HEK293T (cell line): ENCODE measurements around the gene FIS1.

ENCODE experiments used
- ARNT ChIP-seq: fragments of 450-650 bp; IDR thresholded peaks from 2 replicates; pipeline ENCODE4 v1.6.1; 2017; ENCODE audit warnings: mild to moderate bottlenecking
- BHLHE40 ChIP-seq: fragments of 450-650 bp; IDR thresholded peaks from 2 replicates; pipeline ENCODE4 v1.6.1; 2016; ENCODE audit warnings: mild to moderate bottlenecking, moderate library complexity, borderline replicate concordance
- CTBP1 ChIP-seq: fragments of 450-650 bp; IDR thresholded peaks from 2 replicates; pipeline ENCODE4 v1.6.1; 2016; ENCODE audit warnings: borderline replicate concordance
- ELF4 ChIP-seq: fragments of 450-650 bp; IDR thresholded peaks from 2 replicates; pipeline ENCODE4 v1.6.1; 2017; ENCODE audit warnings: antibody characterized with exemption
- FOXA1 ChIP-seq: fragments of 450-650 bp; IDR thresholded peaks from 2 replicates; pipeline ENCODE4 v1.6.1; 2016; ENCODE audit warnings: mild to moderate bottlenecking
- FOXK2 ChIP-seq: fragments of 450-650 bp; IDR thresholded peaks from 2 replicates; pipeline ENCODE4 v1.6.1; 2016; ENCODE audit warnings: mild to moderate bottlenecking
- FOXM1 ChIP-seq: fragments of 450-650 bp; IDR thresholded peaks from 2 replicates; pipeline ENCODE4 v1.6.1; 2017; ENCODE audit warnings: mild to moderate bottlenecking, borderline replicate concordance
- L3MBTL2 ChIP-seq: fragments of 450-650 bp; conservative IDR thresholded peaks from 2 replicates; pipeline ENCODE4 v1.6.1; 2016; ENCODE audit warnings: mild to moderate bottlenecking
- NFRKB ChIP-seq: fragments of 450-650 bp; IDR thresholded peaks from 2 replicates; pipeline ENCODE4 v1.6.1; 2016; ENCODE audit warnings: mild to moderate bottlenecking, moderate library complexity
- PKNOX1 ChIP-seq: fragments of 450-650 bp; IDR thresholded peaks from 2 replicates; pipeline ENCODE4 v1.6.1; 2016
- SP1 ChIP-seq: fragments of 450-650 bp; IDR thresholded peaks from 2 replicates; pipeline ENCODE4 v1.6.1; 2017
- SUZ12 ChIP-seq: fragments of 450-650 bp; IDR thresholded peaks from 2 replicates; pipeline ENCODE4 v1.6.1; 2016; ENCODE audit warnings: mild to moderate bottlenecking
- ZNF384 ChIP-seq: fragments of 450-650 bp; IDR thresholded peaks from 2 replicates; pipeline ENCODE4 v1.6.1; 2016

- TF ChIP-seq CTBP1 (no peak), ELF4 (no peak), FOXM1 (no peak), FOXA1 (no peak), FOXK2 (no peak), ZNF384 (no peak), PKNOX1 (no peak), SP1 (no peak), NFRKB (no peak), SUZ12 (no peak), ARNT (no peak), L3MBTL2 (no peak), BHLHE40 (no peak)
These were observed 28.3 kb upstream of the FIS1 start for GRCh38 chr7:101273206-101273605.
